ENCODE results near the gene CEP76.
A peak's percentile ranks its signal among the peaks of the same experiment; 100 is the strongest.

CEP76 gene

DNA sequence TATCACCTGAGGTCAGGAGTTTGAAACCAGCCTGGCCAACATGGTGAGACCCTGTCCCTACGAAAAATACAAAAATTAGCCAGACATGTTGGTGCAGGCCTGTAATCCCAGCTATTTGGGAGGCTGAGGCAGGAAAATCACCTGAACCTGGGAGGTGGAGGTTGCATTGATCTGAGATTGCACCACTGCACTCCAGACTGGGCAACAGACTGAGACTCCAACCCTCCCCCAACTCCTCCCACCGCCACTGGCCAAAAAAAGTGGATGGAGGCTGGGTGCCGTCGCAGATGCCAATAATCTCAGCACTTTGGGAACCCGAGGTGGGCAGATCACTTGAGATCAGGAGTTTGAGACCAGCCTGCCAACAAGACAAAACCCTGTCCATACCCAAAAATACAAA lies 34.5 kb downstream of the CEP76 start:
- no peak overlapping the region for H2BK5ac ChIP-seq (ENCODE audit: low read depth, low read length, poor library complexity, severe bottlenecking)
- H3K27me3 ChIP-seq (ENCODE audit: control insufficient read depth in 1 of 2, insufficient read depth in 1 of 2, low read length in 2 of 2): no peaks in the 10 kb centered on the region
- no peak overlapping the region for H3K14ac ChIP-seq (ENCODE audit: low read length in 2 of 2)
- no peak overlapping the region for H3K9ac ChIP-seq (ENCODE audit: low read length)
- no peak overlapping the region for H4K8ac ChIP-seq (ENCODE audit: low read length)
- no peak for DNase-seq
- no peak overlapping the region for H2BK12ac ChIP-seq (ENCODE audit: low read length in 2 of 2)
- no peak overlapping the region for H2AFZ ChIP-seq (ENCODE audit: low read depth, low read length)
- H3K9me3 ChIP-seq (ENCODE audit: control insufficient read depth, low read length): no peaks in the 10 kb centered on the region
- H3K4me3 ChIP-seq (ENCODE audit: insufficient read depth in 1 of 2, low read depth in 1 of 2, low read length in 2 of 2): no peak overlapping the region
- H3K18ac ChIP-seq (ENCODE audit: low read depth in 1 of 2, low read length in 2 of 2): no peak overlapping the region
- no peak overlapping the region for H3K4me2 ChIP-seq (ENCODE audit: low read length, poor library complexity, severe bottlenecking)
- H3K79me1 ChIP-seq (replicated peaks; ENCODE audit: low read length, poor library complexity, severe bottlenecking): peaks cover 4% of the 10 kb centered on the region
- H4K91ac ChIP-seq (ENCODE audit: low read length): no peak overlapping the region
- no peak overlapping the region for H3K27ac ChIP-seq (ENCODE audit: low read length, poor library complexity, severe bottlenecking)
- H2BK120ac ChIP-seq (ENCODE audit: low read depth, low read length): no peak overlapping the region
- H2AK5ac ChIP-seq (ENCODE audit: low read length, severe bottlenecking): no peak overlapping the region
- no peak overlapping the region for H3K23ac ChIP-seq (ENCODE audit: low read length in 2 of 2)
- no peak overlapping the region for H3K4ac ChIP-seq (ENCODE audit: low read depth in 1 of 2, low read length in 2 of 2)
- 97% methylated on average over 5 of the region's 5 CpGs for WGBS
- H3K4me1 ChIP-seq (ENCODE audit: control insufficient read depth, insufficient read depth, low read depth, low read length): peaks cover 1% of the 10 kb centered on the region
- H3K36me3 ChIP-seq (ENCODE audit: control insufficient read depth in 1 of 2, insufficient read depth in 2 of 2, low read depth in 1 of 2, low read length in 2 of 2): peaks cover 2 to 6% of the 10 kb centered on the region in 2 experiments
- no peak overlapping the region for H2BK15ac ChIP-seq (ENCODE audit: low read depth, poor library complexity, severe bottlenecking)

DNA sequence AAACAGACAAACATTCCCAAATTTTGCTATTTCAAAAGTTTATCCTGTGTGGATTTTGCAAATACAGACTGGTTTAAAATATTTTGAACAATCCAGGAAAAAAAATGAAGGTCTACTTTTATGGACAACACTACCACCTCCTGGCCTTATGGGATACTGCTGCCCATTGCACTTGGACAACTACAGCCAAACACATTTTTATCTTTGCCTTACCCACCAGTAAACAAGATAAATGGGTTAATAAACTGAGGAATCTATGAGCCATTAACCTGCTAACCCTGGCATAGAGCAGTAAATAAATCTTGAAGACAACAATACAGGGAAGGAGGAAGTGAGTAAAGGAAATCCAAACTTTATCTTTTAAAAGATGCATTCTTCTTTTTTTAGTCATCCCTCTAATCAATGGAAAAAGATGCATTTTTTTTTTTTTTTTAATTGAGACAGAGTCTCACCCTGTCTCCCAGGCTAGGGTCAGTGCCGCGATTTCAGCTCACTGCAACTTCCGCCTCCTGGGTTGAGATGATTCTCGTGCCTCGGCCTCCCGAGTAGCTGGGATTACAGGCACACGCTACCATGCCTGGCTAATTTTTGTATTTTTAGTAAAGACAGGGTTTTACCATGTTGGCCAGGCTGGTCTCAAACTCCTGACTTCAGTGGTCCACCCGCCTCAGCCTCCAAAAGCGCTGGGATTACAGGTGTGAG lies 42.5 kb downstream of the CEP76 start:
- no peak overlapping the region for H4K8ac ChIP-seq (ENCODE audit: low read length)
- H3K36me3 ChIP-seq (ENCODE audit: control insufficient read depth in 1 of 2, insufficient read depth in 2 of 2, low read depth in 1 of 2, low read length in 2 of 2): peaks cover 0 to 7% of the 10 kb centered on the region in 2 experiments
- DNase-seq: peak; percentile 73
- H2BK12ac ChIP-seq (ENCODE audit: low read length in 2 of 2): no peak overlapping the region
- H4K91ac ChIP-seq (ENCODE audit: low read length): no peak overlapping the region
- no peak overlapping the region for H2BK5ac ChIP-seq (ENCODE audit: low read depth, low read length, poor library complexity, severe bottlenecking)
- H3K18ac ChIP-seq (ENCODE audit: low read depth in 1 of 2, low read length in 2 of 2): peak overlapping the region in 1 of 2 experiments; percentile 24
- H3K4me3 ChIP-seq (ENCODE audit: insufficient read depth in 1 of 2, low read depth in 1 of 2, low read length in 2 of 2): no peak overlapping the region
- 49% methylated on average over 8 of the region's 9 CpGs for WGBS
- H2BK15ac ChIP-seq (ENCODE audit: low read depth, poor library complexity, severe bottlenecking): no peak overlapping the region
- no peak overlapping the region for H3K4ac ChIP-seq (ENCODE audit: low read depth in 1 of 2, low read length in 2 of 2)
- H2BK120ac ChIP-seq (ENCODE audit: low read depth, low read length): no peak overlapping the region
- H3K4me1 ChIP-seq (ENCODE audit: control insufficient read depth, insufficient read depth, low read depth, low read length): peaks cover 1% of the 10 kb centered on the region
- peak overlapping the region; percentile 48 for H3K9ac ChIP-seq (ENCODE audit: low read length)
- H2AFZ ChIP-seq (ENCODE audit: low read depth, low read length): no peak overlapping the region
- no peak overlapping the region for H3K27ac ChIP-seq (ENCODE audit: low read length, poor library complexity, severe bottlenecking)
- H3K9me3 ChIP-seq (ENCODE audit: control insufficient read depth, low read length): no peaks in the 10 kb centered on the region
- no peaks in the 10 kb centered on the region for H3K27me3 ChIP-seq (ENCODE audit: control insufficient read depth in 1 of 2, insufficient read depth in 1 of 2, low read length in 2 of 2)
- no peak overlapping the region for H3K23ac ChIP-seq (ENCODE audit: low read length in 2 of 2)
- no peak overlapping the region for H3K4me2 ChIP-seq (ENCODE audit: low read length, poor library complexity, severe bottlenecking)
- H2AK5ac ChIP-seq (ENCODE audit: low read length, severe bottlenecking): no peak overlapping the region
- peaks cover 2% of the 10 kb centered on the region for H3K79me1 ChIP-seq (replicated peaks; ENCODE audit: low read length, poor library complexity, severe bottlenecking)
- no peak overlapping the region for H3K14ac ChIP-seq (ENCODE audit: low read length in 2 of 2)

DNA sequence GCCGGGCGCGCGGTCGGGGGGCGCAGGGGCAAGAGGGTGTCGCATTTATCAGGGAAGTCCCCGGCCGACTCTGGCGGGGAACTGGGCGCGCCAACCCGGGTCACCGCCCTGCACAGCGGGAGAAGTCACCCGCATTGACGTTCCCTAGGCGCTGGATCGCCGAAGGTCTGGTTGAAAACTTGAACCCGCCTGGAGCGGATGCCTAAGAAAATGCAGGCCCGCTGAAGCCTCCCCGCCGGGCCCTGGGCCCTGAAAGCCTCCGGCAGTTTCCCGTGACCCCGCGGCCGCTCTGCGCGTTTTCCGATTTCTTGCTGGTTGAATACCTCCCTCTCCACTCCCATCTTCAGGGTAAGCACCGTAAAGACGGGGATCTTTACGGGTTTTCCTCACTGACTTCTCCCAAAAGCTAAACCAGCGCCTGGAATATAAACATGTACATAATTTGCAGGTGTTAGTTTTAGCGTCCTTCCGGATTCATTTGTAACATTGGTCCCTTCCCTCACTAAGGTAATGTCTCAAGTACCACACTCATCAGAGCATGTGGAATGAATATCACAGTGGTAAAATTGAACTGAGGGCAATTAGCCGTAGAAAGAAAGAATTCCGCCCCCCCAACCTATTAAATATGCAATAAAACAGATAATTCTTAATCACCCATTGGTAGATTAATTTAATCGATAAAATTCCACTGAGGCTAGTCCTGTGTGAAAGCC lies 43.9 kb downstream of the CEP76 start:
- peaks cover 2% of the 10 kb centered on the region for H3K79me1 ChIP-seq (replicated peaks; ENCODE audit: low read length, poor library complexity, severe bottlenecking)
- H3K4me3 ChIP-seq (ENCODE audit: insufficient read depth in 1 of 2, low read depth in 1 of 2, low read length in 2 of 2): peak overlapping the region; percentile 82 to 91
- 9% methylated on average over 36 of the region's 42 CpGs for WGBS
- peak; percentile 68 for DNase-seq
- no peak overlapping the region for H3K23ac ChIP-seq (ENCODE audit: low read length in 2 of 2)
- H2AK5ac ChIP-seq (ENCODE audit: low read length, severe bottlenecking): no peak overlapping the region
- peak overlapping the region in 1 of 2 experiments; percentile 64 for H3K4ac ChIP-seq (ENCODE audit: low read depth in 1 of 2, low read length in 2 of 2)
- peaks cover 1% of the 10 kb centered on the region for H3K4me1 ChIP-seq (ENCODE audit: control insufficient read depth, insufficient read depth, low read depth, low read length)
- no peak overlapping the region for H4K91ac ChIP-seq (ENCODE audit: low read length)
- peak overlapping the region; percentile 71 for H3K9ac ChIP-seq (ENCODE audit: low read length)
- H4K8ac ChIP-seq (ENCODE audit: low read length): no peak overlapping the region
- peak overlapping the region; percentile 11 for H2BK120ac ChIP-seq (ENCODE audit: low read depth, low read length)
- peak overlapping the region; percentile 69 for H3K27ac ChIP-seq (ENCODE audit: low read length, poor library complexity, severe bottlenecking)
- peak overlapping the region; percentile 84 to 92 for H3K18ac ChIP-seq (ENCODE audit: low read depth in 1 of 2, low read length in 2 of 2)
- H3K14ac ChIP-seq (ENCODE audit: low read length in 2 of 2): no peak overlapping the region
- H3K27me3 ChIP-seq (ENCODE audit: control insufficient read depth in 1 of 2, insufficient read depth in 1 of 2, low read length in 2 of 2): no peaks in the 10 kb centered on the region
- no peaks in the 10 kb centered on the region for H3K9me3 ChIP-seq (ENCODE audit: control insufficient read depth, low read length)
- no peak overlapping the region for H2BK12ac ChIP-seq (ENCODE audit: low read length in 2 of 2)
- peak overlapping the region; percentile 97 for H3K4me2 ChIP-seq (ENCODE audit: low read length, poor library complexity, severe bottlenecking)
- no peak overlapping the region for H2BK5ac ChIP-seq (ENCODE audit: low read depth, low read length, poor library complexity, severe bottlenecking)
- H2AFZ ChIP-seq (ENCODE audit: low read depth, low read length): peak overlapping the region; percentile 78
- H3K36me3 ChIP-seq (ENCODE audit: control insufficient read depth in 1 of 2, insufficient read depth in 2 of 2, low read depth in 1 of 2, low read length in 2 of 2): peaks cover 0 to 7% of the 10 kb centered on the region in 2 experiments
- H2BK15ac ChIP-seq (ENCODE audit: low read depth, poor library complexity, severe bottlenecking): no peak overlapping the region

- Histone ChIP-seq H2BK5ac (ENCODE audit: low read depth, low read length, poor library complexity, severe bottlenecking) (no peak within 1 kb of the TSS), H2BK12ac (ENCODE audit: low read length in 2 of 2) (peak within 1 kb of the TSS in 1 of 2 experiments; percentile 88), H3K4me2 (ENCODE audit: low read length, poor library complexity, severe bottlenecking) (peak within 1 kb of the TSS; percentile 97), H3K14ac (ENCODE audit: low read length in 2 of 2) (peak within 1 kb of the TSS; percentile 2 to 98), H3K9ac (ENCODE audit: low read length) (peak within 1 kb of the TSS; percentile 97), H3K4me3 (ENCODE audit: insufficient read depth in 1 of 2, low read depth in 1 of 2, low read length in 2 of 2) (peak within 1 kb of the TSS; percentile 82 to 91), H3K23ac (ENCODE audit: low read length in 2 of 2) (peak within 1 kb of the TSS in 1 of 2 experiments; percentile 94), H3K18ac (ENCODE audit: low read depth in 1 of 2, low read length in 2 of 2) (peak within 1 kb of the TSS; percentile 92 to 98), H4K8ac (ENCODE audit: low read length) (peak within 1 kb of the TSS; percentile 87), H3K79me1 (replicated peaks; ENCODE audit: low read length, poor library complexity, severe bottlenecking) (peaks cover 2% of the 10 kb centered on the region), H2BK15ac (ENCODE audit: low read depth, poor library complexity, severe bottlenecking) (peak within 1 kb of the TSS; percentile 93), H3K36me3 (ENCODE audit: control insufficient read depth in 1 of 2, insufficient read depth in 2 of 2, low read depth in 1 of 2, low read length in 2 of 2) (peaks cover 0 to 7% of the 10 kb centered on the region in 2 experiments), H3K4me1 (ENCODE audit: control insufficient read depth, insufficient read depth, low read depth, low read length) (peaks cover 3% of the 10 kb centered on the region), H3K9me3 (ENCODE audit: control insufficient read depth, low read length) (no peaks in the 10 kb centered on the region), H2AFZ (ENCODE audit: low read depth, low read length) (peak within 1 kb of the TSS; percentile 89), H3K27ac (ENCODE audit: low read length, poor library complexity, severe bottlenecking) (peak within 1 kb of the TSS; percentile 69), H3K27me3 (ENCODE audit: control insufficient read depth in 1 of 2, insufficient read depth in 1 of 2, low read length in 2 of 2) (no peaks in the 10 kb centered on the region), H2AK5ac (ENCODE audit: low read length, severe bottlenecking) (no peak within 1 kb of the TSS), H3K4ac (ENCODE audit: low read depth in 1 of 2, low read length in 2 of 2) (peak within 1 kb of the TSS; percentile 87 to 97), H2BK120ac (ENCODE audit: low read depth, low read length) (peak within 1 kb of the TSS; percentile 85), H4K91ac (ENCODE audit: low read length) (peak within 1 kb of the TSS; percentile 83)
- 1% methylated on average over 30 of the region's 112 CpGs for WGBS
- DNase-seq: peak; percentile 71
These were observed 44.7 kb downstream of the CEP76 start, which contains the start of gene SPIRE1 for GRCh38 chr18:12657684-12658425. Gene SPIRE1, minus strand, starts transcription at chr18:12658107. Its CDS starts 241 bp downstream, at chr18:12657866.

All from mesenchymal stem cell (in vitro differentiated cells and primary cell).